H1 (cell line): ENCODE measurements around the gene PDE3A. TPM values are rescaled to one million over a fixed set of nuclear protein-coding genes. Genes with fewer than 3 reads are reported as not detected.

Experiments used
- ASH2L ChIP-seq: fragments of 200-600, 300-600 bp; sonication (generic); IDR thresholded peaks from one replicate; pipeline ENCODE4 v1.7.1; 2017; ENCODE audit warnings: low read length
- CHD7 ChIP-seq: fragments of 300-600 bp; sonication (generic); IDR thresholded peaks from 2 replicates; pipeline ENCODE4 v1.7.1; 2012; ENCODE audit warnings: low read length, moderate library complexity, mild to moderate bottlenecking, inconsistent platforms; ENCODE audit not compliant: insufficient replicate concordance
- E2F6 ChIP-seq: IDR thresholded peaks from 2 replicates; pipeline ENCODE4 v1.6.1; 2012; ENCODE audit warnings: inconsistent platforms
- FOSL1 ChIP-seq: IDR thresholded peaks from 2 replicates; pipeline ENCODE4 v1.6.1; 2011; ENCODE audit warnings: mild to moderate bottlenecking, low read depth, low read length, moderate library complexity; ENCODE audit not compliant: insufficient read depth
- JUN ChIP-seq: IDR thresholded peaks from 2 replicates; pipeline ENCODE4 v1.6.1; 2011; ENCODE audit warnings: low read depth, mild to moderate bottlenecking, improper control_type of control experiment, low read length
- KDM4A ChIP-seq: IDR thresholded peaks from one replicate; pipeline ENCODE4 v1.7.1; 2012; ENCODE audit warnings: low read depth, mild to moderate bottlenecking, moderate library complexity, low read length, inconsistent platforms; ENCODE audit not compliant: severe bottlenecking
- PHF8 ChIP-seq: fragments of 200-600 bp; sonication (generic); conservative IDR thresholded peaks from 2 replicates; pipeline ENCODE4 v1.7.1; 2012; ENCODE audit warnings: low read depth, mild to moderate bottlenecking, inconsistent platforms, low read length, moderate library complexity
- POLR2AphosphoS5 ChIP-seq: IDR thresholded peaks from 2 replicates; pipeline ENCODE4 v1.6.1; 2011; ENCODE audit warnings: low read depth, low read length
- USF2 ChIP-seq: IDR thresholded peaks from 2 replicates; pipeline ENCODE4 v1.6.1; 2011; ENCODE audit warnings: low read length, improper control_type of control experiment
- polyA plus RNA-seq, 7 experiments: library from polyadenylated mRNA; depleted of rRNA in 3 of 7; stranded (reverse) in 5 of 7; unstranded in 2 of 7; fragments of >200 nt in 5 of 7; fragments of 200-250 nt in 2 of 7; gene quantifications; 1 replicate in 5 of 7; 2 replicates in 1 of 7; 4 replicates in 1 of 7; pipeline versions ENCODE4 v1.2.1 to v1.2.3, GENCODE V29; 2011 to 2013; ENCODE audit warnings: missing spikeins in 2 of 7, mixed read lengths in 2 of 7
- total RNA-seq: library from RNA; stranded (reverse); fragmentation: NEBNext Ultra II Directional; extraction: Animal tissue kit (Norgen Biotek cat#: 25700); gene quantifications from 2 replicates; pipeline ENCODE4 v1.2.1, GENCODE V29; 2021

The PDE3A gene
- total and polyA plus RNA-seq, 2 of the 8 experiments (the other 6 are each of a cell fraction or from before 2014, with no cell fraction given): 1.4 to 3.4 TPM

GRCh38 chr12:20368651-20369304, 441 bp downstream of the PDE3A start (continued):
- TF ChIP-seq CHD7: no peak
- no peak for TF ChIP-seq FOSL1
- TF ChIP-seq POLR2AphosphoS5: no peak
- peak; percentile 69 for TF ChIP-seq KDM4A
- peak; percentile 21 for TF ChIP-seq ASH2L
- no peak for TF ChIP-seq PHF8
- no peak; the same call in 1 of the 2 replicates for TF ChIP-seq E2F6
- TF ChIP-seq USF2: no peak
- TF ChIP-seq JUN: no peak
